ENCODE measurements around the gene TMEM95. TPM values are rescaled to one million over a fixed set of nuclear protein-coding genes. Genes with fewer than 3 reads are reported as not detected.

Gene TMEM95
- total and polyA plus RNA-seq, 10 of the 15 experiments (the other 5 are each of a cell fraction or from before 2014, with no cell fraction given), result 0.05 to 0.28 TPM; not detected in 8

- TF ChIP-seq, protein P1, sequence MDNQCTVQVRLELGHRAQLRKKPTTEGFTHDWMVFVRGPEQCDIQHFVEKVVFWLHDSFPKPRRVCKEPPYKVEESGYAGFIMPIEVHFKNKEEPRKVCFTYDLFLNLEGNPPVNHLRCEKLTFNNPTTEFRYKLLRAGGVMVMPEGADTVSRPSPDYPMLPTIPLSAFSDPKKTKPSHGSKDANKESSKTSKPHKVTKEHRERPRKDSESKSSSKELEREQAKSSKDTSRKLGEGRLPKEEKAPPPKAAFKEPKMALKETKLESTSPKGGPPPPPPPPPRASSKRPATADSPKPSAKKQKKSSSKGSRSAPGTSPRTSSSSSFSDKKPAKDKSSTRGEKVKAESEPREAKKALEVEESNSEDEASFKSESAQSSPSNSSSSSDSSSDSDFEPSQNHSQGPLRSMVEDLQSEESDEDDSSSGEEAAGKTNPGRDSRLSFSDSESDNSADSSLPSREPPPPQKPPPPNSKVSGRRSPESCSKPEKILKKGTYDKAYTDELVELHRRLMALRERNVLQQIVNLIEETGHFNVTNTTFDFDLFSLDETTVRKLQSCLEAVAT (IDR thresholded peaks at IDR 0.05), result no peak
- TF ChIP-seq, protein P2, sequence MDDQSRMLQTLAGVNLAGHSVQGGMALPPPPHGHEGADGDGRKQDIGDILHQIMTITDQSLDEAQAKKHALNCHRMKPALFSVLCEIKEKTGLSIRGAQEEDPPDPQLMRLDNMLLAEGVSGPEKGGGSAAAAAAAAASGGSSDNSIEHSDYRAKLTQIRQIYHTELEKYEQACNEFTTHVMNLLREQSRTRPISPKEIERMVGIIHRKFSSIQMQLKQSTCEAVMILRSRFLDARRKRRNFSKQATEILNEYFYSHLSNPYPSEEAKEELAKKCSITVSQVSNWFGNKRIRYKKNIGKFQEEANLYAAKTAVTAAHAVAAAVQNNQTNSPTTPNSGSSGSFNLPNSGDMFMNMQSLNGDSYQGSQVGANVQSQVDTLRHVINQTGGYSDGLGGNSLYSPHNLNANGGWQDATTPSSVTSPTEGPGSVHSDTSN (IDR thresholded peaks at IDR 0.05; ENCODE audit: insufficient replicate concordance, low read depth, low read length), result no peak
- no peak for TF ChIP-seq REST (IDR thresholded peaks at IDR 0.05; ENCODE audit: low read depth, low read length)
Observed at GRCh38 chr17:7334938-7335538, 19.9 kb upstream of the TMEM95 start (continued).

Measured in GM12878 (cell line).